ENCODE measurements around the gene SDK2. TPM values are rescaled to one million over a fixed set of nuclear protein-coding genes. Genes with fewer than 3 reads are reported as not detected.

SDK2 gene
- total RNA-seq, 4 donors from 2014 or later = 1.4 to 6.8 (median 3.3) TPM

- Histone ChIP-seq H3K36me3 (no peaks in the 10 kb centered on the region), H3K4me1 (peaks cover 9% of the 10 kb centered on the region), H3K9me3 (no peaks in the 10 kb centered on the region), H3K27ac (no peak overlapping the region), H3K27me3 (peaks cover 25% of the 10 kb centered on the region), H3K4me3 (no peak overlapping the region)
- no peak for DNase-seq (ENCODE audit: low spot score in 2 of 2)
- TF ChIP-seq EP300 (IDR thresholded peaks at IDR 0.05) = no peak
- TF ChIP-seq POLR2AphosphoS5 (IDR thresholded peaks at IDR 0.05) = no peak
- TF ChIP-seq POLR2A (IDR thresholded peaks at IDR 0.05) = no peak
- TF ChIP-seq CTCF (IDR thresholded peaks at IDR 0.05) = no peak
- WGBS = 70% methylated on average over 14 of the region's 19 CpGs
Observed at GRCh38 chr17:73508057-73508930, 136.0 kb downstream of the SDK2 start.

GRCh38 chr17:73506470-73507435 lies 137.5 kb downstream of the SDK2 start:
- DNase-seq (ENCODE audit: low spot score in 2 of 2) = no peak
- WGBS = 82% methylated on average over 9 of the region's 9 CpGs
- Histone ChIP-seq H3K36me3 (no peaks in the 10 kb centered on the region), H3K4me1 (peaks cover 9% of the 10 kb centered on the region), H3K4me3 (no peak overlapping the region), H3K9me3 (no peaks in the 10 kb centered on the region), H3K27me3 (peaks cover 25% of the 10 kb centered on the region), H3K27ac (no peak overlapping the region)
- no peak for TF ChIP-seq CTCF (IDR thresholded peaks at IDR 0.05)
- no peak for TF ChIP-seq EP300 (IDR thresholded peaks at IDR 0.05)
- no peak for TF ChIP-seq POLR2AphosphoS5 (IDR thresholded peaks at IDR 0.05)
- no peak for TF ChIP-seq POLR2A (IDR thresholded peaks at IDR 0.05)

- Histone ChIP-seq H3K27ac (no peak overlapping the region), H3K4me1 (peaks cover 9% of the 10 kb centered on the region), H3K9me3 (no peaks in the 10 kb centered on the region), H3K27me3 (peaks cover 45% of the 10 kb centered on the region), H3K4me3 (no peak overlapping the region), H3K36me3 (no peaks in the 10 kb centered on the region)
- TF ChIP-seq POLR2AphosphoS5 (IDR thresholded peaks at IDR 0.05) (no peak), EP300 (IDR thresholded peaks at IDR 0.05) (no peak), POLR2A (IDR thresholded peaks at IDR 0.05) (no peak), CTCF (IDR thresholded peaks at IDR 0.05) (no peak)
- WGBS = 73% methylated on average over 2 of the region's 2 CpGs
- DNase-seq (ENCODE audit: low spot score in 2 of 2) = no peak
Observed at GRCh38 chr17:73503560-73503959, 140.7 kb downstream of the SDK2 start.

GRCh38 chr17:73500414-73500999 lies 143.7 kb downstream of the SDK2 start:
- no peak overlapping the region for H3K27ac ChIP-seq
- 59% methylated on average over 2 of the region's 2 CpGs for WGBS
- peaks cover 45% of the 10 kb centered on the region for H3K27me3 ChIP-seq
- no peak for TF ChIP-seq EP300 (IDR thresholded peaks at IDR 0.05)
- TF ChIP-seq CTCF (IDR thresholded peaks at IDR 0.05) = no peak
- TF ChIP-seq POLR2A (IDR thresholded peaks at IDR 0.05) = no peak
- no peak for TF ChIP-seq POLR2AphosphoS5 (IDR thresholded peaks at IDR 0.05)
- H3K36me3 ChIP-seq = no peaks in the 10 kb centered on the region
- DNase-seq (ENCODE audit: low spot score in 2 of 2) = no peak
- H3K4me3 ChIP-seq = no peak overlapping the region
- H3K9me3 ChIP-seq = no peaks in the 10 kb centered on the region
- H3K4me1 ChIP-seq = no peaks in the 10 kb centered on the region
